ENCODE data around the gene ETDA.
"Not testable (repeated sequence)": the region's sequence is repeated elsewhere in the genome, so short reads cannot be mapped to it uniquely, and the experiment has no call there.

Gene ETDA

GRCh38 chrX:135252011-135252518 is at the start of gene ETDA:
Gene ETDA (plus strand): TSS chrX:135252061. CDS start chrX:135253277, 1,216 bp downstream.
- not testable (repeated sequence) for DNase-seq (ENCODE audit: low read depth)

GRCh38 chrX:135206427-135206826 is 45.4 kb upstream of the ETDA start:
- DNase-seq (ENCODE audit: low read depth) = not testable (repeated sequence)

DNA sequence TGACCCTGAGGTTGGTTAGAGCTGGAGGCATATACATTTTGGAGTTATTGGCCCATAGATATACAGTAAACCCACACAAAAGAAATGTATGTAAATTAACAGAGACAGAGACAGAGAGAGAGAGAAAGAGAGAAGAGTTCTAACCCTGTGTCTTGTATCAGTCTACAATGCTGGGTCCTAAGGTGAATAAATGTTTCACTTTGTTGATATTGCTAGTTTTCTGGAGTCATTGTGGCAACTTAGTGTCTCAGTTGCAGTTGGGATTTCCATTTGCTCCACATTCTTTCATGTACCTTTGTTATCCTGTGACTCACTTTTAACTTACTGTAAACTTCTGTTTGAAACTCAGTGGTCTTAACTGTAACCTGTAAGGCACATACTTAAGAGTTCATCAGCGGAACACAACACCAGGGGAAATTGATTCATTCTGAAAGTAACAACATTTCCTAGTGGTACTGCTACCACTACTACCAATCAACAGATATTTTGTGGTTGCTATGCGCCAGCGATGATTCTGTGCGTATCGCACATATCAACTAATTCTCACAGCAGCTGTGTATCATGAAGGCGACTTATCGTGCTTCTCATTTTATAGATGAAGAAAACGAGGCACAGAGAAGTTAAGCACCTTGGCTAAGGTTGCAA is 38.5 kb upstream of the ETDA start:
- no peak for DNase-seq (ENCODE audit: low read depth)

DNA sequence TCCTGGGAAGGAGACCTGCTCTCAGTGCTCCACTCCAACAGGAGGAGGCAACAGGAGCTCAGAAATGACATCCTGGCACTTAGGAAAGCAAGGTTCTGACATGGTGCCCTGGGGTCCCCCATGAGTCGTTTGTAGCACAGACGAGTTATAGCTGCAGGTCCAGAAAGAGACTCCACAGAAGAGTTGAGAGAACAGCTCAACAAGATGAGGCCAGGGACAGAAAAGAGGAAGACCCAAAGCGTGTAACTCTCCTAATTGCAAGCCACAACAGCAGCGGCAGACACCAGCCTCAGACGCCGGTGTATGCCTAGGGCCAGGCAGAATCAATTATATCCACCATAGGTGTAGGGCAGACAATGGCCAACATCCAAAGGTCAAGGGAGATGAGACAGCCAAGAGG is 5.9 kb upstream of the ETDA start:
- not testable (repeated sequence) for DNase-seq (ENCODE audit: low read depth)

GRCh38 chrX:135256087-135256684 is 4.3 kb downstream of the ETDA start:
- not testable (repeated sequence) for DNase-seq (ENCODE audit: low read depth)

DNA sequence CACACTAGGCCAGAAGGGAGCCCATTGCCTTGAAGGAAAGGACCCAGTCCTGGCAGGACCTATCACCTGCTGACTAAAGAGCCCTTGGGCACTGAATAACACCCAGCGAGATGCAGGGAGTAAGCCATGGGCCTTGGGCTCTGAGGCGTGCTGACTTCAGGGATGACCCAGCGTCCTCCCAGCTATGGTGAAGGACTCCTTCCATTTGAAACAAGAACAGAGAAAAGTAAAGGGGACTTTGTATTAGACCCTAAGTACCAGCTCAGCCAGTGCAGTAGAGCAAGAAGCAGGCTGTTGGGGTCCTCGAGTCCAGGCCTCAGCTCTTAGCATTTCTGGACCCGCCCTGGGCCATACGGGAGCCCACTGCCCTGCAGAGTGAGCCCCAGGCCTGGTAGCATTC is 5.1 kb downstream of the ETDA start:
- DNase-seq (ENCODE audit: low read depth) = no peak

DNA sequence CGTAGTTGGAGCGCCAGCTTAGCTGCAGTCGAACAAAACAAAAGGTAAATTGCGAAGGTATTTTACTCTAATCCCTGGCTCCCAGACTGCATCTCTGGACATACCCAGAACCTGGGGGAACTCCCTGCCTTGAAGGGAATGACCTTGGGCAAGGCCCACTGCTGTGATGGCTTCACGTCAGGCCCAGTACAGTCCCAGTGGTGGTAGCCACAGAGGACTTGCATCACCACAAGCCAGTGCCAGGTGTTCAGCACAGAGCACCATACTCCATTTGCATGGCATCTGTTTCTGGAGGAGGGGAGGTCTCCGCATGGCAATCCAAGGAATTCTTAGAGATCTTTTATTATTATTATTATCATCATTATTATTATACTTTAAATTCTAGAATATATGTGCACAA is 5.6 kb downstream of the ETDA start:
- DNase-seq (ENCODE audit: low read depth) = no peak

- DNase-seq (ENCODE audit: low read depth) = not testable (repeated sequence)
Measured at GRCh38 chrX:135260976-135261375, 9.1 kb downstream of the ETDA start.

DNA sequence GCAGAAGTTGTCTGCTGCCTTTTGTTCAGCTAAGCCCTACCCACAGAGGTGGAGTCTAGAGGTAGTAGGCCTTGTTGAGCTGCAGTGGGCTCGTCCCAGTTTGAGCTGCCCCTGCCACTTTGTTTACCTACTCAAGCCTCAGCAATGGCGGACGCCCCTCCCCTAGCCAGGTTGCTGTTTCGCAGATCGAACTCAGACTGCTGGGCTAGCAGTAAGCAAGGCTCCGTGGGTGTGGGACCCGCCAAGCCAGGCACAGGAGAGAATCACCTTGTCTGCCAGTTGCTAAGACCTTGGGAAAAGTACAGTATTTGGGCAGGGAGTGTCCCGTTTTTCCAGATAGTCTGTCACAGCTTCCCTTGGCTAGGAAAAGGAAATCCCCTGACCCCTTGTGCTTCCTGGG is 11.5 kb downstream of the ETDA start:
- DNase-seq (ENCODE audit: low read depth) = not testable (repeated sequence)

DNA sequence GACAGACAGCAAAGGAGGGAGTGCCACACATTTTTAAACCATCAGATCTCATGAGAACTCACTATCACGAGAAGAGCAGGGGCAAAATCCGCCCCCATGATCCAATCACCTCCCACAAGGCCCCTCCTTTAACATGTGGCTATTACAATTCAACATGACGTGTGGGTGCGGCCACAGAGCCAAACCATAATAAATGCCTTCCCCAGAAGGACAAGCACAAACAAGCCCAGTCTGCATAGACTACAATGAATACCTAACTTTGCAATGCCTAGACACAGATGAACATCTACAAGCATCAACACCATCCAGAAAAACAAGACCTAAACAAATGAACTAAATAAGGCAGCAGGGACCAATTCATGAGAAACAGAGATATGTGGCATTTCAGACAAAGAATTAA is 12.3 kb downstream of the ETDA start:
- no peak for DNase-seq (ENCODE audit: low read depth)

DNA sequence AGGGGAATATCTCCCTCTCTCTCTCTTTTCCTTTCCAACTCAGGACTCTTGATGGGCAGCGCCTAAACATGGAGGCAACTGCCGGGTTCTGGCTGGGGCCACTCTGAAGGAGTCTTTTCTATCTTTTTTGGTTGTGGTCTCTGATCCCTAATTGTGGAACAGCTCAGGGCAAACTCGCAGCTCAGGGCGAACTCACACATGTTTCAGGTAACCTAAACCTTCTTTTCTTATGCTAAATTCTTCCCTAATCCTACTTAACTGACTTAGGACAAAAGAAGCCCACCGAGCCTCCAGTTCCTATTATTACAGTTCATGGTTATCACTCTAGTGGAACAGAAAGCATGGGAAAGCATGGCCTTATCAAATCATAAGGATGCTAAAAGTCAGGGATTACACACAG is 21.3 kb downstream of the ETDA start:
- no peak for DNase-seq (ENCODE audit: low read depth)

DNA sequence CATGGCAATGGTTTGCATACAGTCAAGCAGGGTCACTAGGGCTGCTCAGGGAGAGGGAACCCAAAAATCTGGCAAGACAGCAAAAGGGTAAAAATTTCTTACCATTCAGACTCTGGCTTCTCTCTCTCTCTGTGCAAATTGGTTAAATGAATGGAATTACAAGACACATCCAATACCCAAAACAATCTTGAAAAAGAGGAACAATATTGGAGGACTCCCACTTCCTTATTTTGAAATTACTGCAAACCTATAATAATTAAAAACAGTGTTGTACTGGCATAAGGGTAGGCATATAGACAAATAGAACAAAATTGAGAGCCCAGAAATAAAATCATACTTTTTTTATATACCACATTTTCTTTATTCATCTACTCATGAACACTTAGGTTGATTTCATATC is 24.1 kb downstream of the ETDA start:
- DNase-seq (ENCODE audit: low read depth) = no peak

DNA sequence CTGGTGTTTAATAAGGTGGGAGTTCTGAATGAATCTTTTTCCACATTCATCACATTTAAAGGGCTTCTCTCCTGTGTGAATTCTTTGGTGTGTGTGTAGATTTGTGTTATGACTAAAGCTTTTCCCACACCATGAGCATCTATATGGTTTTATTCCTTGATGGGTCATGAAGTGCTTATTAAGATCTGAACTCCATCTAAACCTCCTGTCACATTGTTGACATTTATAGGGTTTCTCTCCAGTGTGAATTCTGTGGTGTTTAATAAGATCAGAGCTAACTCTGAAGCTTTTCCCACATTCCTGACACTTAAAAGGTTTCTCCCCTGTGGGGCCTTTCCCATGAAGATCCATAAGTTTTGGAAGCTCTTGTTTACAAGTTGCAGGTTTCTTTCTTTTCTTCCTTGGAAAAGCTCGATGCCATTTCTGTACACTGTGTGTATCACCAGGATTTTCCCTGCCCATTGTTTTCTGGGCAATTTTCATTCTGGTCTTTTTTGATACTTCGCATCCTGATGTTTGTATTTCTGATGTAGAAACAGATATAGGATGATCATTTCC is 35.5 kb downstream of the ETDA start:
- no peak for DNase-seq (ENCODE audit: low read depth)

DNA sequence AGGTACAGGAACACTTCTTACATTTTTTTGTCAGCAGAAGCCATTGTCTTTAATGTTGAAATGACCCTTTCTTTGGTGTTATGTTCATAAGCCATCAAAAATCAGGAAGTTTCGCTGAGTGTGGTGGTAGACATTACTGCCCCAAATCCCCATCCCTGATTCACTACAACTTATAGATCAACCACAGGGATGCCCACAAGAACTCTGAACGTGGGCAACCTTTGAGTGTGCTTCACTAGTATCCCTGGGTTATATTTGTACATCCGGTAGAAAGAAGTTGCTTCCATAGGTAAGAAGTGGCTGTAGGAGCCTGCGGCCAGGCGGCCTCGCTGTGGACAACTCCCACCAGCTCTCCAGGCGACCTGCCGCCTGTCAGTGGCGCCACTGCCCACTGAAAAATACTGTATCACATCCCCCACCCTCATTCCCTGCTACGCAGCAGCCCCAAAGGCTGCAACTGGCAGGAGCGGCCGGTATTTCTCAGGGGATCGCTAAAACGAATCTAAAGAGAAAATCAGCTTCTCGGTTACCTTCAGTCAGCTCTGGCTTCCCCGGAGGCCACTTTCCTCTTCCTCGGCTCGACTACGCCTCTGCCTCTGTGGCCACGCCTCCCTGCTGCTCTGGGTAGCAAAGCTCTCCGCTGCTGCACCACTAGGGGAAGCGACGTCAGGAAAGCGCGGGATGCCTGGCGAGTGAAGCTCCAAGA is 43.5 kb downstream of the ETDA start:
- no peak for DNase-seq (ENCODE audit: low read depth)

- DNase-seq (ENCODE audit: low read depth) = no peak
Measured at GRCh38 chrX:135295944-135296305, 44.1 kb downstream of the ETDA start.

GRCh38 chrX:135302269-135302873 is 50.5 kb downstream of the ETDA start:
- no peak for DNase-seq (ENCODE audit: low read depth)
